ENCODE results near the gene BRIP1.

BRIP1 gene

GRCh38 chr17:61694095-61694494 is 169.2 kb downstream of the BRIP1 start:
- H4K20me1 ChIP-seq (ENCODE audit: insufficient read depth), result no peaks in the 10 kb centered on the region
- no peak overlapping the region for H3K9ac ChIP-seq
- TF ChIP-seq CTCF (conservative IDR thresholded peaks at IDR 0.05; ENCODE audit: low read depth, low read length), result no peak
- H3K4me2 ChIP-seq, result no peak overlapping the region
- no peak overlapping the region for H3K4me3 ChIP-seq (IDR thresholded peaks at IDR 0.05; ENCODE audit: insufficient read depth, low read depth, low read length)
- H3K36me3 ChIP-seq (ENCODE audit: insufficient read depth), result 0 out of 2 replicates have a peak, but pooled peaks cover 3% of the 10 kb centered on the region
- no peaks in the 10 kb centered on the region for H3K27me3 ChIP-seq (ENCODE audit: insufficient read depth, low read depth)
- H3K4me1 ChIP-seq (ENCODE audit: low read depth, poor library complexity, severe bottlenecking), result no peaks in the 10 kb centered on the region
- no peaks in the 10 kb centered on the region for H3K79me2 ChIP-seq (ENCODE audit: insufficient read depth, low read depth)
- H3K27ac ChIP-seq, result no peak overlapping the region
- H2AFZ ChIP-seq (ENCODE audit: low read depth), result no peak overlapping the region

- H2AFZ ChIP-seq (ENCODE audit: low read depth), result no peak overlapping the region
- TF ChIP-seq CTCF (conservative IDR thresholded peaks at IDR 0.05; ENCODE audit: low read depth, low read length), result no peak
- no peaks in the 10 kb centered on the region for H4K20me1 ChIP-seq (ENCODE audit: insufficient read depth)
- H3K4me2 ChIP-seq, result no peak overlapping the region
- H3K9ac ChIP-seq, result no peak overlapping the region
- H3K36me3 ChIP-seq (ENCODE audit: insufficient read depth), result 0 out of 2 replicates have a peak, but pooled peaks cover 3% of the 10 kb centered on the region
- H3K79me2 ChIP-seq (ENCODE audit: insufficient read depth, low read depth), result no peaks in the 10 kb centered on the region
- no peak overlapping the region for H3K4me3 ChIP-seq (IDR thresholded peaks at IDR 0.05; ENCODE audit: insufficient read depth, low read depth, low read length)
- no peaks in the 10 kb centered on the region for H3K4me1 ChIP-seq (ENCODE audit: low read depth, poor library complexity, severe bottlenecking)
- H3K27ac ChIP-seq, result no peak overlapping the region
- no peaks in the 10 kb centered on the region for H3K27me3 ChIP-seq (ENCODE audit: insufficient read depth, low read depth)
Measured at GRCh38 chr17:61689610-61690180, 173.6 kb downstream of the BRIP1 start.

DNA sequence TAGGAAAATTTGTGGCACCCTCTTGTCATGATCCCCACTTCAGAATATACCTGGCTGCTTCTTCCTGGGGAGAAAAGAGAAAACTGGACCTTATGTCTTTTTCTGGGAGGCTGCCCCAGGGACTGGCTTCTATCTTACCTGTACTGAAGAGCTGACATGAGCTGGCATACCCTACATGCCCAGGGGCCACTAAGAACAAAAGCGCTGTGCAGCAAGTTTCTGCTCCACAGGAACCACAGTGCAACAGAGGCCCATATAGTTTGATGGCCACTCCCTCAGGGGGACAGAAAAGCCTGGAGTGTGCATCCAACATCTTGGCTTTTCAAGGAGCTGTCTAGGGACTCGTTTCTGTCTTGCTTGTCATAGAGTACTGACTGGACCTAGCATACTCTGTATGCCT is 175.6 kb downstream of the BRIP1 start:
- Histone ChIP-seq H4K20me1 (ENCODE audit: insufficient read depth) (no peaks in the 10 kb centered on the region), H3K4me3 (IDR thresholded peaks at IDR 0.05; ENCODE audit: insufficient read depth, low read depth, low read length) (no peak overlapping the region), H3K79me2 (ENCODE audit: insufficient read depth, low read depth) (no peaks in the 10 kb centered on the region), H3K36me3 (ENCODE audit: insufficient read depth) (0 out of 2 replicates have a peak, but pooled peaks cover 3% of the 10 kb centered on the region), H3K27ac (no peak overlapping the region), H3K9ac (no peak overlapping the region), H3K27me3 (ENCODE audit: insufficient read depth, low read depth) (no peaks in the 10 kb centered on the region), H3K4me2 (no peak overlapping the region), H2AFZ (ENCODE audit: low read depth) (no peak overlapping the region), H3K4me1 (ENCODE audit: low read depth, poor library complexity, severe bottlenecking) (no peaks in the 10 kb centered on the region)
- TF ChIP-seq CTCF (conservative IDR thresholded peaks at IDR 0.05; ENCODE audit: low read depth, low read length), result no peak

DNA sequence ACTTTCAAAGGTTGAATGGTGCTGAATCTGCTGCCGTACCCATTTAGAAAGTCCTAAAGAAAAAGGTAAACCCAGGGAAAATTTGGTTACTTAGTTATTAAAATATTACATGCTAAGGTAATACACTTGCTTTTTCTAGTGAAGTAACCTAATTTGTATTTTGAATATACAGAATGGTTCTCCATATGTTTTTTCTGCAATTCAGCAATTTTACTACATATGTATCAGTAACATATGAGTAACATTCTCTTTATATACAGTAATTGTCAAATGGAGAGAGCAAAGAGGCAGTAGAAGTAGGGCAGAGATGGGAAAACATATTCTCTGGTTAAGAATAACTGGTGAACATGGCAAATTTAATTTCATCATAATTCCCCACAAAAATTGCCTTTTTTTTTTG is 177.2 kb downstream of the BRIP1 start:
- Histone ChIP-seq H4K20me1 (ENCODE audit: insufficient read depth) (no peaks in the 10 kb centered on the region), H3K36me3 (ENCODE audit: insufficient read depth) (0 out of 2 replicates have a peak, but pooled peaks cover 3% of the 10 kb centered on the region), H3K9ac (no peak overlapping the region), H2AFZ (ENCODE audit: low read depth) (no peak overlapping the region), H3K27ac (no peak overlapping the region), H3K4me1 (ENCODE audit: low read depth, poor library complexity, severe bottlenecking) (no peaks in the 10 kb centered on the region), H3K79me2 (ENCODE audit: insufficient read depth, low read depth) (no peaks in the 10 kb centered on the region), H3K4me2 (no peak overlapping the region), H3K27me3 (ENCODE audit: insufficient read depth, low read depth) (no peaks in the 10 kb centered on the region), H3K4me3 (IDR thresholded peaks at IDR 0.05; ENCODE audit: insufficient read depth, low read depth, low read length) (no peak overlapping the region)
- TF ChIP-seq CTCF (conservative IDR thresholded peaks at IDR 0.05; ENCODE audit: low read depth, low read length), result no peak

Data from KMS-11 (cell line).